Measurements from ENCODE around the gene DEPDC1B. TPM values are rescaled to one million over a fixed set of nuclear protein-coding genes. Genes with fewer than 3 reads are reported as not detected.

Gene DEPDC1B
- total and polyA plus RNA-seq, 2 of the 4 experiments (the other 2 are of a cell fraction) = 4.4 to 9.3 TPM

DNA sequence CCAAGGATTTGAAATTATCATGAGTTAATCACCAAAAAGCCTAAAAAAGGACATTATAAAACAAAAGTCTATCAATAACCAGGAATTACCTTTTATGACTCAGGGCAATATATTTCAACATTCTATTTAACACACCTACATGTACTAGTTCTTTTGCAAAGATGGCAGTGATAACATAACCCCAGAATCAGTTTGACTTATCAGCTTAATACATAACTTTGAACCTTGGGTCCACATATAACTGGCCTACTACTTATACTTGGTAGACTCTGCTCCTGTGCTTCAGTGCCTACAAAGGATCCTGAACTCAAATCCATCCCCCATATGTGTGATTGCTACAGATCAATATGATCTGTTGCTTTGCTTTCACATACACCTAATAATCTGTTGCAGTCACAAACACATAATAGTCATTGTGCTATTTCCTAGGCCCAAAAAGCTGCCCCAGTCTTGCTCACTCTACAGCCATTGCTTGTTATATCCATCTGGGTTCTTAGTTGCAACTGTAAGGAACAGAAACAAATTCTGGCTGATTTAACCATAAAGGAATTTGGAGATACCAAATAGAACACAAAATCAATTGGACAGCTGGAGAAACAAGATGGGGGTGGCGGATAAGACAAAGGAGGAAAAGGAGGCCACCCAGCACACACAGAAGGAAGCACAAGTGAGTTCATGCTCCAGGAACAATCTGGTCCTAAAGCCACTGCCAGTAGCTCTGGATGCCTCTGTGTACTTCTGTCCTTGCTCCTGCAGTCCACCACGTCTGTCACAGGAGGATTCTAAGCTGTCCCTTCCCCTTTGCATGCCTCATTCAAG, 25.5 kb downstream of the DEPDC1B start:
- Histone ChIP-seq H2BK120ac (ENCODE audit: low read depth, low read length) (peak overlapping the region; percentile 22; the same call in 1 of the 2 replicates), H2AK5ac (ENCODE audit: low read depth, low read length) (no peak overlapping the region; the same call in 1 of the 2 replicates), H2AFZ (replicated peaks; ENCODE audit: low read length, poor library complexity) (peak overlapping the region; percentile 68), H2AK9ac (replicated peaks; ENCODE audit: low read depth, low read length, poor library complexity) (no peak overlapping the region), H4K91ac (ENCODE audit: insufficient read depth, low read depth, low read length) (no peak overlapping the region), H2BK15ac (ENCODE audit: low read depth, low read length) (no peak overlapping the region), H3K4me1 (ENCODE audit: control insufficient read depth, insufficient read depth, low read length) (peaks cover 6% of the 10 kb centered on the region; the same call in 1 of the 2 replicates), H4K20me1 (ENCODE audit: insufficient read depth, low read length) (no peaks in the 10 kb centered on the region), H3K9me3 (ENCODE audit: control insufficient read depth, insufficient read depth, low read length) (no peaks in the 10 kb centered on the region), H3K23ac (ENCODE audit: low read depth, low read length) (0 out of 2 replicates have a peak overlapping the region, but pooled peaks have one; percentile 28), H3K36me3 (ENCODE audit: control insufficient read depth, insufficient read depth, low read length) (no peaks in the 10 kb centered on the region), H3K14ac (replicated peaks; ENCODE audit: low read depth, low read length) (peak overlapping the region; percentile 20), H3K9ac (ENCODE audit: low read depth, low read length) (no peak overlapping the region), H3K56ac (ENCODE audit: extremely low read depth, insufficient read depth, low read length) (no peak overlapping the region), H2BK5ac (ENCODE audit: low read depth, low read length, poor library complexity, severe bottlenecking) (no peak overlapping the region), H3K9me1 (ENCODE audit: insufficient read depth, low read length) (peaks cover 11% of the 10 kb centered on the region), H3K18ac (ENCODE audit: low read depth, low read length) (peak overlapping the region; percentile 2; the same call in 1 of the 2 replicates), H3K79me1 (ENCODE audit: low read depth in 1 of 2, low read length in 2 of 2) (peaks cover 27 to 31% of the 10 kb centered on the region in 2 experiments), H3K4ac (ENCODE audit: low read depth, low read length) (peak overlapping the region; percentile 18; the same call in 1 of the 2 replicates), H3K27ac (ENCODE audit: insufficient read depth, low read length) (peak overlapping the region; percentile 15; the same call in 1 of the 2 replicates), H3K4me3 (ENCODE audit: insufficient read depth, low read depth, low read length) (no peak overlapping the region), H4K8ac (ENCODE audit: low read depth in 2 of 2, low read length in 2 of 2) (peak overlapping the region in 1 of 2 experiments; percentile 31; a peak in 2 of 4 replicates), H4K5ac (ENCODE audit: low read depth, low read length) (peak overlapping the region; percentile 15; the same call in 1 of the 2 replicates), H3K27me3 (ENCODE audit: control insufficient read depth, insufficient read depth, low read length) (no peaks in the 10 kb centered on the region), H3K4me2 (ENCODE audit: low read depth, low read length) (no peak overlapping the region), H2BK20ac (ENCODE audit: low read depth, low read length) (peak overlapping the region; percentile 3; the same call in 1 of the 2 replicates)
- dilution Hi-C loops (cut with HindIII; ENCODE audit: low sequenced_read_pairs, unreplicated experiment) (no loop called here), intact Hi-C loops (cut with micrococcal nuclease) (loop anchor here (5.0 to 10.0 kb wide), 2 partner anchors 273 to 660 kb away; partner anchors contain the start of genes ERCC8, NDUFAF2 and ZSWIM6), in situ Hi-C loops (cut with MboI; ENCODE audit: low sequenced_read_pairs) (loop anchor here (10.0 to 25.0 kb wide), 3 partner anchors 488 to 860 kb away; partner anchors contain the start of gene SMIM15)
- no TSS peak for BruUV-seq (replicated peaks)
- ChIA-PET CTCF (no interaction called here), POLR2A (ENCODE audit: unreplicated experiment) (no interaction called here)
- DNase-seq = peak; percentile 38
- ATAC-seq (ENCODE audit: low read depth) = peak; percentile 62
- no CpG with 5 or more reads among the region's 2 CpGs for WGBS, 2 experiments (ENCODE audit: extremely low coverage in 2 of 2, insufficient read length in 1 of 2)
- no peak for TF ChIP-seq BHLHE40 (IDR thresholded peaks at IDR 0.05; ENCODE audit: low read depth, low read length)
- TF ChIP-seq, protein P1, sequence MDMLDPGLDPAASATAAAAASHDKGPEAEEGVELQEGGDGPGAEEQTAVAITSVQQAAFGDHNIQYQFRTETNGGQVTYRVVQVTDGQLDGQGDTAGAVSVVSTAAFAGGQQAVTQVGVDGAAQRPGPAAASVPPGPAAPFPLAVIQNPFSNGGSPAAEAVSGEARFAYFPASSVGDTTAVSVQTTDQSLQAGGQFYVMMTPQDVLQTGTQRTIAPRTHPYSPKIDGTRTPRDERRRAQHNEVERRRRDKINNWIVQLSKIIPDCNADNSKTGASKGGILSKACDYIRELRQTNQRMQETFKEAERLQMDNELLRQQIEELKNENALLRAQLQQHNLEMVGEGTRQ (IDR thresholded peaks at IDR 0.05; ENCODE audit: low read depth, low read length) = no peak
- TF ChIP-seq MAZ (IDR thresholded peaks at IDR 0.05; ENCODE audit: borderline replicate concordance, low read depth, low read length) = no peak
- TF ChIP-seq RAD21 (IDR thresholded peaks at IDR 0.05; ENCODE audit: low read length) = no peak
- no peak for TF ChIP-seq RCOR1 (IDR thresholded peaks at IDR 0.05; ENCODE audit: insufficient replicate concordance, low read length)
- TF ChIP-seq RFX5 (IDR thresholded peaks at IDR 0.05; ENCODE audit: low read depth, low read length) = no peak
- no peak for TF ChIP-seq FOS (IDR thresholded peaks at IDR 0.05; ENCODE audit: low read depth, low read length)
- TF ChIP-seq, protein P2, sequence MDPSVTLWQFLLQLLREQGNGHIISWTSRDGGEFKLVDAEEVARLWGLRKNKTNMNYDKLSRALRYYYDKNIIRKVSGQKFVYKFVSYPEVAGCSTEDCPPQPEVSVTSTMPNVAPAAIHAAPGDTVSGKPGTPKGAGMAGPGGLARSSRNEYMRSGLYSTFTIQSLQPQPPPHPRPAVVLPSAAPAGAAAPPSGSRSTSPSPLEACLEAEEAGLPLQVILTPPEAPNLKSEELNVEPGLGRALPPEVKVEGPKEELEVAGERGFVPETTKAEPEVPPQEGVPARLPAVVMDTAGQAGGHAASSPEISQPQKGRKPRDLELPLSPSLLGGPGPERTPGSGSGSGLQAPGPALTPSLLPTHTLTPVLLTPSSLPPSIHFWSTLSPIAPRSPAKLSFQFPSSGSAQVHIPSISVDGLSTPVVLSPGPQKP (IDR thresholded peaks at IDR 0.05; ENCODE audit: borderline replicate concordance, low read depth, low read length) = no peak
- TF ChIP-seq NFE2L2 (IDR thresholded peaks at IDR 0.05; ENCODE audit: low read depth, low read length) = no peak
- no peak for TF ChIP-seq CEBPB (IDR thresholded peaks at IDR 0.05; ENCODE audit: low read depth, low read length)
- TF ChIP-seq MXI1 (IDR thresholded peaks at IDR 0.05; ENCODE audit: borderline replicate concordance, low read depth, low read length) = no peak
- TF ChIP-seq POLR2A (IDR thresholded peaks at IDR 0.05; ENCODE audit: low read depth, low read length) = no peak
- TF ChIP-seq CHD1 (IDR thresholded peaks at IDR 0.05; ENCODE audit: low read depth, low read length) = no peak
- TF ChIP-seq MAFK (IDR thresholded peaks at IDR 0.05; ENCODE audit: low read depth, low read length) = no peak
- no peak for TF ChIP-seq SMC3 (IDR thresholded peaks at IDR 0.05; ENCODE audit: low read depth, low read length)

Measured in IMR-90 (cell line).